Activated B cell treated with CpG ODN at 0.5 μM for 24 hours (primary cell): ENCODE measurements around the gene ZNF578. TPM values are rescaled to one million over a fixed set of nuclear protein-coding genes. Genes with fewer than 3 reads are reported as not detected.

Experiments used
- ATAC-seq: fragments of 200-7000 bp; cut with Tn5 transposase; one replicate; pipeline ENCODE4 v1.10.0; 2021; ENCODE audit warnings: low read depth, mild to moderate bottlenecking, moderate library complexity
- CTCF ChIA-PET: fragments of 350-600 bp; sonication (Branson Sonifier 250); formaldehyde crosslinking; loops from one replicate; lab custom pipeline; 2021; ENCODE audit warnings: antibody characterized with exemption; lab: Charles Lee
- POLR2A ChIA-PET: fragments of 350-600 bp; sonication (Branson Sonifier 250); formaldehyde crosslinking; loops from one replicate; lab custom pipeline; 2021; ENCODE audit warnings: antibody characterized with exemption; lab: Charles Lee
- DNase-seq: peaks from one replicate; pipeline ENCODE4 v3.0.0; 2022
- H3K27ac Mint-ChIP-seq: one replicate; pipeline ENCODE4 v1.8.0; 2020; ENCODE audit warnings: mixed read lengths
- H3K27me3 Mint-ChIP-seq: one replicate; pipeline ENCODE4 v1.8.0; 2021; ENCODE audit warnings: mixed read lengths
- H3K36me3 Mint-ChIP-seq: one replicate; pipeline ENCODE4 v1.8.0; 2021; ENCODE audit warnings: low read depth, mixed read lengths
- H3K4me1 Mint-ChIP-seq: one replicate; pipeline ENCODE4 v1.8.0; 2021; ENCODE audit warnings: mixed read lengths
- H3K4me3 Mint-ChIP-seq: one replicate; pipeline ENCODE4 v1.8.0; 2020; ENCODE audit warnings: mild to moderate bottlenecking, mixed read lengths
- H3K9me3 Mint-ChIP-seq: one replicate; pipeline ENCODE4 v1.8.0; 2020; ENCODE audit warnings: mixed read lengths
- CTCF ChIP-seq: fragments of 200-600 bp; IDR thresholded peaks from one replicate; pipeline ENCODE4 v1.8.0; 2022; ENCODE audit warnings: antibody characterized with exemption, mild to moderate bottlenecking
- intact Hi-C: fragments of 100-400 bp; cut with micrococcal nuclease; formaldehyde crosslinking; loops from one replicate; pipeline ENCODE4 v1.15.1; 2024
- total RNA-seq: library from RNA; stranded (reverse); gene quantifications from 2 replicates; pipeline ENCODE4 v1.2.3, GENCODE V29; 2022

Gene ZNF578
- 2.6 and 2.8 TPM in 2 replicates for total RNA-seq

DNA sequence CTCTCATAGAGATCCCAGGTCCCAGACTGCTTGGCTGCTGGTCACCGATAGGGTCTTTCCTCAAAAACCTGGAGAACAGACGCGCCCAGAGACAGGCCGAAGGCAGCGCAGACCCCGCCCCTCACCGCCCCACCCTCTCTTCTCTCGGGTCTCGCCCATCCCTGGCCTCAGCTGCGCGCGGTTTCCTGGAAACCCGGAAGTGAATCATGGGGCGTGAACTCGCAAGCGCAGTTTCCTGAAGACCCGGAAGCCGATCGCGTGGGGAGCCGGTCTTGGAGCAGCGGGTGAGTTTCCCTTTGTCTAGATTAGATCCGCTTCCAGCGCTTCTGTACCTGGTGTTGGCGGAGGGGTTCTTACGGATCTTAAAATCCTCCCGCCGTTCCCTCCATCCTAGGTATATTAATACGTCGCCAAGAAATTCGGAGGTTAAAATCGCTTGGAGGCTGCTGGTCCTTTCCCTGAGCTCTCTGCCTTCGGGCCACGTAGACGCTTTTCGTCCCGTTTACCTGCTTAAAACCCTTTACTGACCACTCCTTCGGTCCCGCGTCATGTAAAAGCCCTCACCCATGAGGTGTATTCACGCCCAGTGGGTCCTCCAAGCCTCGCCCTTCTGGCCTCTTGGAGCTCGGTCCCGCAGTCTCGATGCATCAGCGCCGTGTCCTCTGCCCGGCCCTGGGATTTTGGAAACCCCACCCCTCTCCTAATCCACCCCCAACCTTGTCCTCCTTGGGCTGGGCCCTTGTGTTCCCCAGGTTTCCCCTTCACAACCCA lies at the start of gene ZNF578:
TSS of gene ZNF578 (plus strand) at position 230 of the 771 bp plus-strand sequence. CDS start 48,293 bp downstream, outside the sequence.
- Mint-ChIP-seq H3K9me3 (peaks cover 60% of the 10 kb centered on the region), H3K27ac (peak within 1 kb of the TSS; percentile 61), H3K27me3 (no peaks in the 10 kb centered on the region), H3K36me3 (peaks cover 59% of the 10 kb centered on the region), H3K4me1 (peaks cover 14% of the 10 kb centered on the region), H3K4me3 (peak within 1 kb of the TSS; percentile 86)
- TF ChIP-seq CTCF: no peak
- peak; percentile 28 for DNase-seq
- peak; percentile 83 for ATAC-seq
- ChIA-PET POLR2A (interaction anchor here (0.6 kb wide), 3 partner anchors 55 to 703 kb away, joined by 4 to 6 read pairs (median 4); partner anchors contain the start of genes PPP2R1A and ZNF528), CTCF (no interaction called here)
- intact Hi-C loops: no loop called here

- Mint-ChIP-seq H3K27ac (no peak overlapping the region), H3K36me3 (peaks cover 97% of the 10 kb centered on the region), H3K4me1 (no peaks in the 10 kb centered on the region), H3K27me3 (no peaks in the 10 kb centered on the region), H3K9me3 (peaks cover 48% of the 10 kb centered on the region), H3K4me3 (no peak overlapping the region)
- ATAC-seq (no peak), DNase-seq (no peak)
- no peak for TF ChIP-seq CTCF
- intact Hi-C loops: no loop called here
- CTCF ChIA-PET: no interaction called here
- POLR2A ChIA-PET: no interaction called here
These were observed 43.1 kb upstream of the ZNF578 start for GRCh38 chr19:52410276-52410675.

- H3K4me3 Mint-ChIP-seq: no peak overlapping the region
- peaks cover 51% of the 10 kb centered on the region for H3K9me3 Mint-ChIP-seq
- no peaks in the 10 kb centered on the region for H3K27me3 Mint-ChIP-seq
- TF ChIP-seq CTCF: no peak
- ATAC-seq: no peak
- H3K27ac Mint-ChIP-seq: no peak overlapping the region
- POLR2A ChIA-PET: no interaction called here
- H3K36me3 Mint-ChIP-seq: peaks cover 61% of the 10 kb centered on the region
- no peaks in the 10 kb centered on the region for H3K4me1 Mint-ChIP-seq
- intact Hi-C loops: no loop called here
- CTCF ChIA-PET: no interaction called here
- no peak for DNase-seq
These were observed 37.6 kb upstream of the ZNF578 start for GRCh38 chr19:52415711-52416110.

- intact Hi-C loops: no loop called here
- no peak within 1 kb of the TSS for H3K4me3 Mint-ChIP-seq
- no peaks in the 10 kb centered on the region for H3K27me3 Mint-ChIP-seq
- TF ChIP-seq CTCF: no peak
- peaks cover 9% of the 10 kb centered on the region for H3K36me3 Mint-ChIP-seq
- ATAC-seq (no peak), DNase-seq (no peak)
- H3K9me3 Mint-ChIP-seq: peaks cover 28% of the 10 kb centered on the region
- no peaks in the 10 kb centered on the region for H3K4me1 Mint-ChIP-seq
- POLR2A ChIA-PET: no interaction called here
- H3K27ac Mint-ChIP-seq: no peak within 1 kb of the TSS
- CTCF ChIA-PET: no interaction called here
These were observed 24.4 kb upstream of the ZNF578 start, which contains the start of gene ZNF534 for GRCh38 chr19:52428937-52429336. TSS of gene ZNF534 (plus strand) at chr19:52429148. CDS start at chr19:52431475, 2,327 bp downstream.

- Mint-ChIP-seq H3K4me3 (no peak overlapping the region), H3K27me3 (no peaks in the 10 kb centered on the region), H3K36me3 (peaks cover 7% of the 10 kb centered on the region), H3K9me3 (peaks cover 52% of the 10 kb centered on the region), H3K4me1 (no peaks in the 10 kb centered on the region), H3K27ac (no peak overlapping the region)
- ChIA-PET CTCF (no interaction called here), POLR2A (no interaction called here)
- ATAC-seq (no peak), DNase-seq (no peak)
- intact Hi-C loops: no loop called here
- TF ChIP-seq CTCF: no peak
These were observed 11.2 kb upstream of the ZNF578 start for GRCh38 chr19:52442179-52442578.
